Cardiac atrium fibroblast (primary cell): Measurements from ENCODE around the gene TSHR. TPM values are rescaled to one million over a fixed set of nuclear protein-coding genes. Genes with fewer than 3 reads are reported as not detected.

ENCODE experiments used
- total RNA-seq: library from RNA; depleted of rRNA; stranded (reverse); fragments of >200 nt; gene quantifications from 2 replicates; pipeline ENCODE4 v1.2.3, GENCODE V29; 2015

TSHR gene
- total RNA-seq, result not detected in 2 replicates

DNA sequence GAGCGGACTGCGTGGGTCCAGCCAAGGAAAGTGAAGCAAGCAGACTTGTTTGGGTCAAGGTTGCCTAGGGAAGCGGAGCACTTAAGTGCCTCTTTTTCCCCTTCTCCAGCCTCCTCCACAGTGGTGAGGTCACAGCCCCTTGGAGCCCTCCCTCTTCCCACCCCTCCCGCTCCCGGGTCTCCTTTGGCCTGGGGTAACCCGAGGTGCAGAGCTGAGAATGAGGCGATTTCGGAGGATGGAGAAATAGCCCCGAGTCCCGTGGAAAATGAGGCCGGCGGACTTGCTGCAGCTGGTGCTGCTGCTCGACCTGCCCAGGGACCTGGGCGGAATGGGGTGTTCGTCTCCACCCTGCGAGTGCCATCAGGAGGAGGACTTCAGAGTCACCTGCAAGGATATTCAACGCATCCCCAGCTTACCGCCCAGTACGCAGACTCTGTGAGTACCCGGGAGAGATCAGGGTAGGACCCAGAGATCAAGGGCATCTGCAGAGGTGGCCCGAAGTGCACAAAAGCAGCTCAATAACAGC is at the start of gene TSHR:
Gene TSHR (plus strand): TSS at position 206 of the 526 bp plus-strand sequence. CDS start 60 bp downstream, at position 266.

DNA sequence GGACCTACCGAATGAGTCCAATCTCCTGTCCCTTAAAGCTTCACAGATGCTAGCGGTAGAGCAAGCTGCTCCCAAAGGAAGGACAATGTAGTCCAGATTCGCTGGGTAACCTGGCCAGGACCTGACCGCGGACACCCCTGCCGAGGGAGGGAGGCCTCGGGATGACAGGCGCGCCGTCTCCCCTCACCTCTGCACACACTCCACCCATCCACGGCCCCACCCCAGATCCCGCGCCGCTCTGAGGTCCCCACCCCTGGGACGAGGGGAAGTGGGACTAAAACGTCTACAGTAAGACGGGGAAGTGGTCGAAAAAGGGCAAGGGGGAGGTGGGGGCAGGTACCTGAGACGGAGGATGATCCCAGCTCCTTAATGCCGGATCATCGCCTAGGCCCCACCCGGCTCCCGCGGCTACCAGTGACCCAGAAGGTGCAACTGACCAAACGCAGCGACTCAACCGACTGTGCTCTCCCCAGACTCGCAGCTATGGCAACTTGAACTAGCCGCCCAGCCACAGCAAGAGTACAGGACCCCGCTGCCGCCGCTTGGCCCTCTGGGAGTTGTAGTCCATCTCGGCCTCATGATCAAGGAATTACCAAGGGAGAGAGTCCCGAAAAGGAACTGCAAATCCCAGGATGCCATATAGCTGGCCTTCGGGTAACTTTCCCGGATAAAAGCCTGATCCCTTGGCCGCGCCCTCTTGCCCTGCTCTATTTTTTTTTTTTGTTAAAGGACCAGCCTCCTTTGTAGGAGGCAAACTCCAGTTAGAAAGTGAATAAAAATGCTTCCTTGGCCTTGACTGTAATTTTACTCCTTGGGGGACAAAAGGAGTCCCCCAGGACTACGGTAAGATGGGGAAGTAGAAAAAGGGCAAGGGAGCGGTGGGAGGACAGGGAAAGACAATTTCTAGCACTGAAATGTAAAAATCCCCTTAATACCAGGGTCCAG is 13.9 kb upstream of the TSHR start, which contains the start of gene CEP128:
Gene CEP128 (minus strand): TSS at position 498 of the 945 bp plus-strand sequence.

Other genes starting within 250 kb of the TSHR start
- gene CEP128, start 13.9 kb upstream of the TSHR start, total RNA-seq, result 2.7 and 3.6 TPM in 2 replicates